GM18508 (cell line): Measurements from ENCODE around the gene CLDN9.

ENCODE experiments used
- ATAC-seq: cut with Tn5 transposase; IDR thresholded peaks from one replicate; pipeline ENCODE4 v1.9.1; 2021; ENCODE audit warnings: moderate number of reproducible peaks; ENCODE audit not compliant: insufficient read depth, unreplicated experiment

Gene CLDN9

GRCh38 chr16:3015865-3016521, 3.3 kb downstream of the CLDN9 start:
- ATAC-seq = no peak

DNA sequence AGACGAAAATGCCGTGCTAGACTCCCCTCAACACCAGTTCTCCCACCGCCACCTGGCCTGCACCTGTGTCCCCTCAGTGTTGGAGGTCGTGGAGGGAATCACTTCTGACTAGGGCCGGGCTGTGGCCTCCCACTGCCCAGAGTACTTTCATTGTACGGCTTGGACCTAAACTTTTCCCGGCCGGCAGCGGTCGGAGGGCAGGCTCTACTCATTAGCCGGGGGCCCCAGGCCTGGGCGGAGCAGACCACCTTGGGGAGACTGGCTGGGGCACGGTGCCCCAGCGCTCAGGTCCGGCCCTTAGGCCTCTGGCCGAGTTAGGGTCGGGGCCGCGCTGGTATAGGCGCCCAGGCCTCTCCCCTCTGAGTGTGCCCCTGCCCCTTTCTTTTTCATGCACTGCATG, 4.6 kb downstream of the CLDN9 start:
- no peak for ATAC-seq

DNA sequence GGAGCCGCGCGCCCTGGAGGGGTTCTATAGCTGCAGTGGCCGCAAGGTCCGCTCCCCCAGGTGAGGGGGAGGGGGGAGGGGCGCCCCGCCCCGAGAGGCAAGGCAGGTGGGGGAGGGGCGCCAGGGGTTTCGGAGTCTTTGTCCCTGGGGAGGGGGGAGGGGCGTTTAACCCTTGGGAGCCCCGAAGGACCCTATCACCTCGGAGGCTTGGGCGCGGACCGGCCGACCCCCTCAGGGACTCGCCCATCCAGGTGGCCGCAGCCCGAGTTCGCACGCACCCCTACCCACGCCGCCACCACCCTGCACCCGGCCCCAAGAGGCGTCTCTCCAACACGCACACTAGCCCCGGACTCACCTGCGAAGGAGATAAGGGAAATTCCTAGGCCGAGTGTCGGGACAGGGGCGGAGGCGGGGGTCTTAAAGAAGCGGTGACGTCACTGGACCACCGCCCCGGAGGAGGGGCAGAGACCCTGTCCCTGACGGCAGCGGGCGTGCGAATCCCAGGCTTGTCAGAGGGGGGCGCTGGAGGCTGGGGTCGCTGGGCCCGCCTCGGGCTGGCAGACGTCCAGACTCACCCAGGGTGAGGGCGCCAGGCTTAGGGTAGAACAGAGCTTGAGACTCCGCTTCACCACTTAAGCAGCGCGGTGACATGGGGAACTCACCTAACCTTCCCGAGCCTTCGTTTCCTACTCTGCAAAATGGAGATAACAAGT, 5.2 kb downstream of the CLDN9 start, which contains the start of gene CLDN6:
TSS of gene CLDN6 (minus strand) at position 390 of the 713 bp plus-strand sequence. CDS start 2,162 bp downstream, outside the sequence.
- ATAC-seq = no peak

GRCh38 chr16:3019594-3020246, 7.0 kb downstream of the CLDN9 start:
- no peak for ATAC-seq

DNA sequence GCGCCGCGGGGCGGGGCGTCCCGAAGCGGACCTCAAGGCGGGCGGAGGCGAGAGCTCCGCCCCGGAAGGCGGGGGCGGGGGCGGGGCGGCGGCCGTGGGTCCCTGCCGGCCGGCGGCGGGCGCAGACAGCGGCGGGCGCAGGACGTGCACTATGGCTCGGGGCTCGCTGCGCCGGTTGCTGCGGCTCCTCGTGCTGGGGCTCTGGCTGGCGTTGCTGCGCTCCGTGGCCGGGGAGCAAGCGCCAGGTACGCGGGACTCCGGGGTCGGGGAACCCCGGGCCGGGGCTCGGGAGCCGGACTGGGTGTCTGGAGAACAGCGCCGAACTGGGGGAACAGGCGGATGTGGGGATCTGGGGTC, 7.5 kb downstream of the CLDN9 start, which contains the start of gene TNFRSF12A:
TSS of gene TNFRSF12A (plus strand) at position 122 of the 357 bp plus-strand sequence. CDS start at position 152, 30 bp downstream.
- no peak for ATAC-seq

GRCh38 chr16:3020604-3021448, 8.1 kb downstream of the CLDN9 start:
- ATAC-seq = no peak

DNA sequence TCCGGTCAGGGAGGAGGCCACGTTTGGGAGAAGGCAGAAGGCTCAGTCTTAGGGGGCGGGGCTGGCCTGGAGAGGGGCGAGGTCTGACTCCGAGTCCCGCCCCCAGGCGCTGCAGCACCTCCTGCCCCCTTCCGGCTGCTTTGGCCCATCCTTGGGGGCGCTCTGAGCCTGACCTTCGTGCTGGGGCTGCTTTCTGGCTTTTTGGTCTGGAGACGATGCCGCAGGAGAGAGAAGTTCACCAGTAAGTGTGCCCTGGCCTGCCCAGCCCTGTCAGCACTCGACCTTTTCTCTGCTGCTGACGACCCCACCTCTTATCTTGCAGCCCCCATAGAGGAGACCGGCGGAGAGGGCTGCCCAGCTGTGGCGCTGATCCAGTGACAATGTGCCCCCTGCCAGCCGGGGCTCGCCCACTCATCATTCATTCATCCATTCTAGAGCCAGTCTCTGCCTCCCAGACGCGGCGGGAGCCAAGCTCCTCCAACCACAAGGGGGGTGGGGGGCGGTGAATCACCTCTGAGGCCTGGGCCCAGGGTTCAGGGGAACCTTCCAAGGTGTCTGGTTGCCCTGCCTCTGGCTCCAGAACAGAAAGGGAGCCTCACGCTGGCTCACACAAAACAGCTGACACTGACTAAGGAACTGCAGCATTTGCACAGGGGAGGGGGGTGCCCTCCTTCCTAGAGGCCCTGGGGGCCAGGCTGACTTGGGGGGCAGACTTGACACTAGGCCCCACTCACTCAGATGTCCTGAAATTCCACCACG, 8.9 kb downstream of the CLDN9 start:
- no peak for ATAC-seq

- ATAC-seq = no peak
Observed at GRCh38 chr16:3022208-3022683, 9.5 kb downstream of the CLDN9 start.

DNA sequence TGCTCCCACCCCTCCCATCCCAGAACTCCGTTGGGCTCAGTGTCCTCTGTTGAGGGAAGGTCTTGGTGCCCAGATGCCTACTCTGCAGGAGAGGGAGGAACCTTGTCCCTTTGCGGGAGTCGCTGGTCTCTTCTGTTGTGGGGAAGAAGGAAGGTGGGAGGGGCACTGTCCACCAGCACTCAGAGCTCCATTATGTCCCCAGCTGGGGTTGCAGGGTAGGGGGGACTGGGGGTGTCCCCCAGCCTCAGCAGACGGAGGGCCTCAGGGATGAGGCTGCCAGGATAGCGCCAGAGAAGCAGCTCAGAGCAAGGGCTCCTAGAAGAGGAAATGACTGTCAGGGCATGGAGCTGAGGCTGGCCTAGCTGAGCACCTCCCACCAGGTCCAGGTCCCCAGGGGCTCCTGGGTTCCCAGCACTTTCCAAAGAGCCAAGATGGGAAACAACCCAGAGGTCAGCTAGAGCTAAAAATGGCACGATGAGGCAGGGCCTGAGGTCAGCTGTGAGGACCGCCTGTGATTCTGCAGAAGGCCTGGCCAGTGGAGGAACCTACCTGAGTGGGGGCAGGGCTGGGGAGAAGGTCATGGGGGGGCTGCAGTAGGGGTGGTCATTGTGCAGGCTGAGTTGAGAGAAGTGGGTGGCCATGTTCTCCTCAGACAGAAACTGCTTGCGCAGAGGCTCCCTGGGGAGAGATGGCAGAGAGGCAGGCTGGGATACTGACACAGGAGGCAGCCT, 10.1 kb downstream of the CLDN9 start:
- ATAC-seq = no peak

- no peak for ATAC-seq
Observed at GRCh38 chr16:3023415-3023668, 10.6 kb downstream of the CLDN9 start.

DNA sequence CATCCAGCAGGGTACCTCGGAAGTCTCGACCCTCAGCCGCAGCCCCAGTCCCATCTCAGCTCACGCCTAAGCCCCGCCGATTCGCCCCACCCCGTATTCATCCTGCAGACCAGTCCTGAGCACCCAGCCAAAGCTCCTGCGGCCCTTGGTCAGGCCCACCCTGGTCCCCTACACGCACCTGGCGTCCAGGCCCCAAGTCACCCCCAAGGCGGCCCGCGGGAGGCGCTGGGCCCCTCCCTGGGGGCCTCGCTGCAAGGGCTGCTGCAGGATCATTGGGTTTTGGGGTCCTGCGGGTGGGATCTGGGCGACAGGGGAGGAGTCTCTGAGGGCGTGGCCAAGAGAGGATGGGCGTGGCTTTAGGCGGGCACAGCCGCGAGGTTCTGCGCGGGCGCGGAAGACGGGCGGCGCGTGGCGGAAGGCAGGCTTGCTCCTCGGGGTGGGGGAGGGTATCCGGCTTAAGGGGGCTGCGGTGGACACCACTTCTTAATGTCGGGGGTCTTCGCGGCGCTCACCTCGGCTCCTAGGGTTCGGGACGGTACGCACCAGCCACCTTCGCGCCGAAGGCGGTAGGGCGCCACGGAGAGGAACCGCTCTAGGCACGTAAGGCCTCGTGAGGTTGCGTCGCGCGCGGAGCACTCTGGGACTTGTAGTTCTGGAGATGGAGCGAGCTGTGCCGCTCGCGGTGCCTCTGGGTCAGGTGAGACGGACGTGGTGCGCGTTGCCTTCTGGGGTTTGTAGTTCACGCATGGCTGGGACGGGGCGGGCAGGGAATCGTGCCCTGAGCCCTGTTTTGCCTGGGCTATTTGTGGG, 11.2 kb downstream of the CLDN9 start, which contains the start of the genes HCFC1R1 and THOC6:
TSS of gene HCFC1R1 (minus strand) at position 274 of the 810 bp plus-strand sequence. CDS start at position 273, 1 bp downstream.
TSS of gene THOC6 (plus strand) at position 367 of the 810 bp plus-strand sequence. CDS start at position 659, 292 bp downstream.
- peak; percentile 63 for ATAC-seq

DNA sequence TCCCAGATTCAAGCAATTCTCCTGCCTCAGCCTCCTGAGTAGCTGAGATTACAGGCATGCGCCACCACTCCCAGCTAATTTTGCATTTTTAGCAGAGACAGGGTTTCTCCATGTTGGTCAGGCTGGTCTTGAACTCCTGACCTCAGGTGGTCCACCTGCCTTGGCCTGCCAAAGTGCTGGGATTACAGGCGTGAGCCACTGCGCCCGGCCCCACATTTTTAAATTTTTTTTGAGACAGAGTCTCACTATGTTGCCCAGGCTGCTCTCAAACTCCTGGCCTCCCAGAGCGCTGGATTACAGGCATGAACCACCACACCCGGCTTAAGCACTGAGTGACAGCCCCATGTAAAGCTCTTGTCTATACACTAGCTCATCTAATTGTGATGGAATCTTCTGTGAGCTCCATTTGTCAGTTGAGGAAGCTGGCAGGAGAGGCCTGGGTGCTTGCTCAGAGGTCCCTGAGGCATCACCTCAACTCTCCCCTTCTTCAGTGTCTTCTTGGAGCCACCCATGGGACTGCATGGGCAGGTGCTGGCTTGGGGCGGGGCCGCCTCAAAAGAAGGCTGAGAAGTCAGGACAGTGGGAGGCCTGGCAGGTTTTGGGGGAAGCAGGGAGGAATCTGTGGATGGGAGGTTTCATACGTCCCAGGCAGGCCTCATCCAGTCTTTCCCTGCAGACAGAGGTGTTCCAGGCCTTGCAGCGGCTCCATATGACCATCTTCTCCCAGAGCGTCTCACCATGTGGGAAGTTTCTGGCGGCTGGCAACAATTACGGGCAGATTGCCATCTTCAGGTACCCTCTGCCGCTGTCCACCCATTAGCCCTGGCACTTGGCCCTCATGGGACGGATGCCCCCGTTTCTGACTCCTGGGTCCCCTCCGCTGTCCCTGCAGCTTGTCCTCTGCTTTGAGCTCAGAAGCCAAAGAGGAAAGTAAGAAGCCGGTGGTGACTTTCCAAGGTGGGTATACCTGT, 12.6 kb downstream of the CLDN9 start:
- ATAC-seq = no peak

DNA sequence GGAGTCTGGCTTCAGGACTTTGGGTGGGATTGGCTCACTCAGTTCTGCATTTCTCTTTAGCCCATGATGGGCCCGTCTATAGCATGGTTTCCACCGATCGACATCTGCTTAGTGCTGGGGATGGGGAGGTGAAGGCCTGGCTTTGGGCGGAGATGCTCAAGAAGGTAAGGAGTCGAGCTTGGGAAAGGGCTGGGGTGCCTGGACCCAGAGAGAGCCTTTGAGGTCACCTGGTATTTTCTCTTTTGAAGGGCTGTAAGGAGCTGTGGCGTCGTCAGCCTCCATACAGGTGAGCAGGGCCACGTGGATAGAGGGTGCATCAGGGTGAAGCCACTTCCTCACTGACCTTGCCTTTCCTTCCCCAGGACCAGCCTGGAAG, 13.3 kb downstream of the CLDN9 start:
- ATAC-seq = no peak

DNA sequence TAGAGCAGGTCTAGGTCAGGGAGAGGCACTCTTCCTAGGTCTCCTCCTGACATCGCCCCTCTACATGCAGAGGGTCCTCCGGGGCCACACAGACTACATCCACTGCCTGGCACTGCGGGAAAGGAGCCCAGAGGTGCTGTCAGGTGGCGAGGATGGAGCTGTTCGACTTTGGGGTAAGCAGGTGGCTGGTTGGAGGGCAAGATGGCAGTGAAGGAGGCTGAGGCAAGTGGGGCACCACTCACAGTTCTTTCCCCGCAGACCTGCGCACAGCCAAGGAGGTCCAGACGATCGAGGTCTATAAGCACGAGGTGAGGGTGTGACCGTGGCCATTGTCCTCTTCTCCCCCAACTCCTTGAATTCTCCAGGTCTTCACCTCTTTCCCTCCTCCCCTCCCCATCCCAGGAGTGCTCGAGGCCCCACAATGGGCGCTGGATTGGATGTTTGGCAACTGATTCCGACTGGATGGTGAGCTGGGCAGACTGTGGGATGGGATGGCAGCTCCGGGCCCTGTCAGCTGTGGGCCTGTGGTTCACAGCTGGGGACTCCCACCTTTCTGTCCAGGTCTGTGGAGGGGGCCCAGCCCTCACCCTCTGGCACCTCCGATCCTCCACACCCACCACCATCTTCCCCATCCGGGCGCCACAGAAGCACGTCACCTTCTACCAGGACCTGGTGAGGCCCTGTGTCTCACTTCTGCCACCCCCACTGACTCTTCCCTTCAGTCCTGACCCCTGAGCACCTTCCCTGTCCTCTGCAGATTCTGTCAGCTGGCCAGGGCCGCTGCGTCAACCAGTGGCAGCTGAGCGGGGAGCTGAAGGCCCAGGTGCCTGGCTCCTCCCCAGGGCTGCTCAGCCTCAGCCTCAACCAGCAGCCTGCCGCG, 14.1 kb downstream of the CLDN9 start:
- no peak for ATAC-seq

DNA sequence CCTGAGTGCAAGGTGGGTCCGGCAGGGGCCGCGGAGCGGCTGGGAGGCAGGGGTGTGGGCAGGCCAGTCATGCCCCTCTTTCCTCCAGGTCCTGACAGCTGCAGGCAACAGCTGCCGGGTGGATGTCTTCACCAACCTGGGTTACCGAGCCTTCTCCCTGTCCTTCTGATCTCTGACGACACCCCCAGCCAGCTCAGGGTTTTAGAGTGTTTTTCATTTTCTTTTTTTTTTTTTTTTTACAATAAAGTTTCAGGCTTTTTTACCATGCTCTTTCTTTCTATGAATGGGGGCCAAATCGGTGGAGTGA, 14.7 kb downstream of the CLDN9 start:
- ATAC-seq = no peak

DNA sequence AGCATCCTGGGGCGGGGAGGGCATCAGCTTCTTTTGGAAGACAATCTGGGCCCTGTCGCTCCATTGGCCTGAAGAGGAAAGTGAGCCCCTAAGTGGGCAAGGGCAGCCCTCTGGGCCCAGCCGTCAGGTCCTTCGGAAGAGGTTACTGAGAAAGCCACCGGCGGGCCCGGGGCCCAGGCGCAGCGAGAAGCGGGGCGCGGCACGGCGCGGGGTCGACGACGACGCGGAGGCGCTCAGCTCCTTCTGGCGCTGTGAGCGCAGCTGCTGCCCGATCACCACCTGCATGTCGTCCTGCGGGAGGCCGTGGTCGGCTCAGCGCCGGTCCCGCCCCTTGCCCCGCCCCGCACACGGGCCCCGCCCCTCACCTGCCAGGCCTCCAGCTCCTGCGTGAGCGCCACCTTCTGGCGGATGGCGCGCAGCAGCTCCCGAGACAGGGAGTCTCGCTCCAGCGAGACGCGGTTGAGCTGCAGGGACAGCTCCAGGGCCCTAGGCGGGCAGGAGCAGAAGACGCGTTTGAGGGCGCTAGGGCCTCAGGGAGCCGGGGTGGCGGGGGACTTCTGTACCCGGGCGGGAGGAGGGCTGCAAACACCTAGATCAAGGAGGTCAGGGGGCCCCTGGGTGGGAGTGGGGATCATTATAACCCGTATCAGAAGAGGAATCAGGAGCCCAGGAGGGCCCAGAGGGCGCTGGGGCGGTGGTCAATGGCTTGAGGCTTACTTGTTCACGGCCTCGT, 15.4 kb downstream of the CLDN9 start:
- ATAC-seq = no peak
